HG03064 (cell line): Measurements from ENCODE around the gene LEF1.

ENCODE experiments used
- ATAC-seq: cut with Tn5 transposase; IDR thresholded peaks from one replicate; pipeline ENCODE4 v1.9.1; 2021; ENCODE audit warnings: low read depth; ENCODE audit not compliant: unreplicated experiment

LEF1 gene

GRCh38 chr4:108168671-108169523 is at the start of gene LEF1:
LEF1 (minus strand) TSS chr4:108168932; CDS start chr4:108167767, 1,165 bp downstream.
- no peak for ATAC-seq

GRCh38 chr4:108216510-108216909 is 47.8 kb upstream of the LEF1 start:
- no peak for ATAC-seq

- ATAC-seq = no peak
Observed at GRCh38 chr4:108215055-108215454, 46.3 kb upstream of the LEF1 start.

GRCh38 chr4:108213723-108214122 is 45.0 kb upstream of the LEF1 start:
- no peak for ATAC-seq

GRCh38 chr4:108213308-108213707 is 44.6 kb upstream of the LEF1 start:
- no peak for ATAC-seq

GRCh38 chr4:108210989-108211835 is 42.5 kb upstream of the LEF1 start:
- no peak for ATAC-seq

- no peak for ATAC-seq
Observed at GRCh38 chr4:108209489-108209888, 40.8 kb upstream of the LEF1 start.

- ATAC-seq = no peak
Observed at GRCh38 chr4:108205859-108206258, 37.1 kb upstream of the LEF1 start.

GRCh38 chr4:108204518-108204917 is 35.8 kb upstream of the LEF1 start:
- ATAC-seq = no peak

GRCh38 chr4:108203377-108203776 is 34.6 kb upstream of the LEF1 start:
- no peak for ATAC-seq

GRCh38 chr4:108201774-108202173 is 33.0 kb upstream of the LEF1 start:
- no peak for ATAC-seq

- ATAC-seq = no peak
Observed at GRCh38 chr4:108199881-108200280, 31.1 kb upstream of the LEF1 start.

- no peak for ATAC-seq
Observed at GRCh38 chr4:108193886-108194672, 25.3 kb upstream of the LEF1 start.

- ATAC-seq = no peak
Observed at GRCh38 chr4:108192935-108193334, 24.2 kb upstream of the LEF1 start.

GRCh38 chr4:108192056-108192455 is 23.3 kb upstream of the LEF1 start:
- ATAC-seq = no peak

- ATAC-seq = no peak
Observed at GRCh38 chr4:108191269-108191914, 22.7 kb upstream of the LEF1 start.

GRCh38 chr4:108188770-108189169 is 20.0 kb upstream of the LEF1 start:
- no peak for ATAC-seq

GRCh38 chr4:108185252-108185651 is 16.5 kb upstream of the LEF1 start:
- no peak for ATAC-seq

GRCh38 chr4:108184453-108185049 is 15.8 kb upstream of the LEF1 start:
- ATAC-seq = no peak

- ATAC-seq = no peak
Observed at GRCh38 chr4:108181704-108182103, 13.0 kb upstream of the LEF1 start.
